ENCODE measurements around the gene NPTX2. TPM values are rescaled to one million over a fixed set of nuclear protein-coding genes. Genes with fewer than 3 reads are reported as not detected.

NPTX2 gene
- total RNA-seq, 4 donors from 2014 or later = 2.2 to 14.9 (median 7.1) TPM

GRCh38 chr7:98627413-98627790 is 10.3 kb downstream of the NPTX2 start:
- TF ChIP-seq CTCF (IDR thresholded peaks at IDR 0.05) = no peak
- DNase-seq (ENCODE audit: low spot score) = no peak
- no peak for ATAC-seq (ENCODE audit: low FRiP score)

- DNase-seq (ENCODE audit: low spot score) = no peak
- peak; percentile 45 for ATAC-seq (ENCODE audit: low FRiP score)
- TF ChIP-seq CTCF (IDR thresholded peaks at IDR 0.05) = no peak
Measured at GRCh38 chr7:98628418-98628817, 11.3 kb downstream of the NPTX2 start.

- TF ChIP-seq CTCF (IDR thresholded peaks at IDR 0.05) = no peak
- no peak for DNase-seq (ENCODE audit: low spot score)
- ATAC-seq (ENCODE audit: low FRiP score) = no peak
Measured at GRCh38 chr7:98629001-98629431, 11.9 kb downstream of the NPTX2 start.

GRCh38 chr7:98630149-98630548 is 13.1 kb downstream of the NPTX2 start:
- no peak for DNase-seq (ENCODE audit: low spot score)
- TF ChIP-seq CTCF (IDR thresholded peaks at IDR 0.05) = no peak
- ATAC-seq (ENCODE audit: low FRiP score) = no peak

- DNase-seq (ENCODE audit: low spot score) (no peak), ATAC-seq (ENCODE audit: low FRiP score) (no peak)
- TF ChIP-seq CTCF (IDR thresholded peaks at IDR 0.05) = no peak
Measured at GRCh38 chr7:98630770-98631169, 13.7 kb downstream of the NPTX2 start.

GRCh38 chr7:98638853-98639252 is 21.8 kb downstream of the NPTX2 start:
- ATAC-seq (ENCODE audit: low FRiP score) (no peak), DNase-seq (ENCODE audit: low spot score) (no peak)
- no peak for TF ChIP-seq CTCF (IDR thresholded peaks at IDR 0.05)

GRCh38 chr7:98640375-98640774 is 23.3 kb downstream of the NPTX2 start:
- ATAC-seq (ENCODE audit: low FRiP score) (peak; percentile 33), DNase-seq (ENCODE audit: low spot score) (no peak)
- no peak for TF ChIP-seq CTCF (IDR thresholded peaks at IDR 0.05)
